GM19193 (cell line): ENCODE measurements around the gene ZMYND8.

Experiments used
- POLR2A ChIP-seq: IDR thresholded peaks from 4 replicates; pipeline ENCODE4 v1.6.1; 2011; ENCODE audit not compliant: insufficient read depth, insufficient read length; ENCODE audit errors: extremely low read depth

The ZMYND8 gene

DNA sequence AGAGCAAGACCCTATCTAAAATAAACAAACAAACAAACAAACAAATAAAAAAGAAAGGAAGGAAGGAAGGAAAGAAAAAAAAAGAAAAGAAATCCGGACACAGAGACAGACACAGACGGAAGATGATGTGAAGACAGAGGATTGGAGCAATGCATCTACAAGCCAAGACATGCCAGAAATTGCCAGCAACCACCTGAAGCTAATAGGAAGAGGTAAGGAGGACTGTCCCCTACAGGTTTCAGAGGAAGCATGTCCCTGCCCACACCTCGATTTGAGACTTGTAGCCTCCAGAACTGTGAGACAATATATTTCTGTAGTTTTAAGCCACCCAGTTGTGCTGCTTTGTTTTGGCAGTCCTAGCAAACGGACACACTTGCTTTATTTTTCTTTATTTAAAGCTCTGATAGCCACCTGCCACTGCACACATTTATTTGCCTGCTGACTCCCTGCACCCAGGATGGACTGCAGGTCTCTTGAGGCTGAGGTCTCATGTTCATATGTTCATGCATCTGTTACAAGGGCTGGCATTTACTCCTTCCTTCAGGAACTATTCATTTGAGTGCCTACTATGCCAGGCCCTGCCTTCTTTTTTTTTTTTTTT is 20.7 kb upstream of the ZMYND8 start:
- no peak for TF ChIP-seq POLR2A

DNA sequence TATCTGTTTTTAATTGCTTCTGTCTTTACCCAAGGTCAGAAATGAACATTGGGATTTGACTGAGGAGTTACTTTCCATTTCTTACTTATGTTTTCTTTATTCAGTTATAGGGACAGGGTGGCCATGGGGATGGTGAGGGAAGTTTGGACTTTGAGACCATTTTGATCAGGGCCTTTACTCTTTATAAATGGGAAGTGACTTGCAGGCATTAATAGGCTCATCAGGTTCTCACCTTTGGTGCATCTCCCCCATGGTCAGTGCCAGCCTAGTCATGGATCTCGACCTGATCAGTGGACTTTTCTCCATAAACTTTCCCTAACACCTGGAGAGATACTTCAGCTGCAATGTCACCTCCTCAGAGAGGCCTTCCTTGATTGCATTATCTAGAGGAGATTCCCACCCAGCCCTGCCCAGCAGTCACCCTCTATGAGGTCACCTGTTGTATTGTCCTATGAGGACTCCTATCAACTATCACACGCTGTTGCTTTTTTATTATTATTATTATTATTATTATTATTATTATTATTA is 16.8 kb upstream of the ZMYND8 start:
- TF ChIP-seq POLR2A: no peak

- no peak for TF ChIP-seq POLR2A
These were observed 14.6 kb upstream of the ZMYND8 start for GRCh38 chr20:47370850-47371782.

- no peak for TF ChIP-seq POLR2A
These were observed 13.7 kb upstream of the ZMYND8 start for GRCh38 chr20:47370214-47370613.

- TF ChIP-seq POLR2A: no peak
These were observed 11.8 kb upstream of the ZMYND8 start for GRCh38 chr20:47368301-47368700.

GRCh38 chr20:47365023-47365764 is 8.7 kb upstream of the ZMYND8 start:
- no peak for TF ChIP-seq POLR2A

DNA sequence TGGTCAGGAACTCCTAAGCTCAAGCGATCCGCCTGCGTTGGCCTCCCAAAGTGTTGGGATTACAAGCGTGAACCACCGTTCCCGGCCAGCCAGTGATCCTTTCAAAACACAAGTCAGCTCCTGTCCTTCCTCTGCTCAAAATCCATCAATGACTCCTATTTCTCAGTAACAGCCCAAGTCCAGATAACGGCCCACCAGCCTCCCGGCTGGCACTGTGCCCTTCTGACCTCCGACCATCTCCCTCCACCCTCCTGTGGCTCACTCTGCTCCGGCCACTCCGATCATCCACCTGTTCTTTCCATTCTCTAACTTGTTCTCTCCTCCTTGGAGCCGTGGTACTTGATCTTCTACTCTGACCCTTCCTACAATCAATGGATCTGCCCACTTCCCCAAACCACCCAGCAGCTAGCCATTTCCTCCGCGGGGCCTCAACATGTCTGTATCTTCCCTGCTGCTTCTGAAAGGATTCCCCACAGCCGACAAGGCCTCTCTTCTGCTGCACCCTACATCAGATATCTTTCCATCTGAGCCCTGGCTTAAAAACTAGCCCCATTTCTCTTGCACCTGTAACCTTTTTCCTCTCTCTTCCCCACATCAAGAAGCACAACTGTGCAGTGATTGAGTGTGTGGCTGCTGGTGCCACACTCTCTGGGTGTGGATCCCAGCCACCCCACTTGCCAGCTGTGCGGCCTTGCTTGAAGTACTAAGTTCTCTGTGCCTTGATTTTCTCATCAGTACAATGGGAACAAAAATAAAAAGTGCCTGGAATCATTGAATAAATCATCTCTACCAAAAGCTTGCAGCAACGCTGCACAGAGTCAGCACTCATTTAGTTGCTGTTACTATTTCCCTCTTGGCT is 6.1 kb upstream of the ZMYND8 start:
- no peak for TF ChIP-seq POLR2A

DNA sequence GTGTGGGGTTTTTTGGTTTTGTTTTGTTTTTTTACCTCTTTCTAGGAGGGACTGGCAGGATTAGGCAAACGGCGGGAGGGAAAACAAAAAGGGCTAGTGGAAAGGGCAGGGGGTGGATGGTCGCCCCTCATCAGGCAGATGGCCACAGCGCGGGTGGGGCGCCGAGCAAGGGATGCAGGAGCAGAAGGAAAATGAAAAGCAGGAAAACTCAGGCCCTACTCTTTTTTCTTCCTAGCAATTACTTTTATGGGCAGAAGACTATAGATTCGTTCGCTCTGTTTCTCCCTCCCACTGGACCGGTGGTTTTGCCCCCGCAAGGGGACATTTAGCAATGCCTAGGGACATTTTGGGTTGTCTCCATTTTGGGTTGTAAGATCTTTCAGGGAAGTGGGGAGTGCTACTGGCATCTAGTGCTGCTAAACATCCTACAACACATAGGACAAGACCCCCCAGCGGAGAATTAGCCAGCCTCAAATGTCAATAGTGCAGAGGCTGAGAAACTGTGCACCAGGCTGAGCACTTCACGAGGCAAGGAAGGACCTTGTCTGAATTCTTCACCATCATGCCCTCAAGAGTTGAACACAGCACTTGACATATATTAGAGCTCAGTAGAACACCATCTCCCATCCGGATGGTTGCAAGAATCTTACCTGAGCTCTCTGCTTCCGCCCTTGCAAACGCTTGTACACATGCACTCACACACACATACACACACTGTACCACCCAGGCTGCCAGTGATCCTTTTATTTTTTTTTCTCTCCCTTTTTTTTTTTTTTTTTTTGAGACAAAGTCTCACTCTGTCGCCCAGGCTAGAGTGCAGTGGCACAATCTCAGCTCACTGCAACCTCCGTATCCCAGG is 4.8 kb upstream of the ZMYND8 start:
- no peak for TF ChIP-seq POLR2A

DNA sequence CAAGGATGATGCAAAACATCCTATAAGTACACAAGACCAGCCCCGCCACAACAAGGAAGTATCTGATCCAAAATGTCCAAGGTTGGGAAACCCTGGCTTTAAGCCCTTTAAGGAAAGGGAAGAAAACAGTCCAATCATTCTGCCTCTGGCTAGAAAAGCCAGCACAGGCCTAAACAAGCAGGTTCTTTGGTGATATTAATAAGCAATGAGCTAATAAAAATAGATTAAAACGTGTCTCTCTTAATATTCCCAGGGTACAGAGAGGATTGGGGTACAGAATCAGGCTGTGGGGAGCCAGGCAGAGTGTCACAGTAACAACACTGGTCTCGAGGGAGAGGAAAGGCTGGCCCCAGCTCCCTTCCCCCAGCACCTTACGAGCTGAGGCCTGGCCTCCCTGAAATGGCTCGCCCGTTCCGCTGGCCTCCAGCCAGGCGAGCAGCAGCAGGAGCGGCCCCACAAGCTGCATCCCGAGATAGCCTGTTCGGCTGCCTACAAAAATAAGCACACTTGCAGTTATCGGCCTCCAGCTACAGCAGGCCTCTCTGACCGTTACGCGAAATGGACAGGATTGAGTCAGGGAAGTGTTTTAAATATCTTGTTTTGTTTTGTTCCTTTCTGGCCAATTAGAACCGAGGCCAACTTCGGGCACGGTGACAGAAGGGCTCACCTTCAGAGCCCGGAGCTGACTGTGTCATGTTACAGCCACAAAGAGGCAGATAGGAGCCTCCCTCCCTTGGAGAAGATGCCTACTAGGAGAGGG is 4.0 kb upstream of the ZMYND8 start:
- peak; percentile 39 for TF ChIP-seq POLR2A

DNA sequence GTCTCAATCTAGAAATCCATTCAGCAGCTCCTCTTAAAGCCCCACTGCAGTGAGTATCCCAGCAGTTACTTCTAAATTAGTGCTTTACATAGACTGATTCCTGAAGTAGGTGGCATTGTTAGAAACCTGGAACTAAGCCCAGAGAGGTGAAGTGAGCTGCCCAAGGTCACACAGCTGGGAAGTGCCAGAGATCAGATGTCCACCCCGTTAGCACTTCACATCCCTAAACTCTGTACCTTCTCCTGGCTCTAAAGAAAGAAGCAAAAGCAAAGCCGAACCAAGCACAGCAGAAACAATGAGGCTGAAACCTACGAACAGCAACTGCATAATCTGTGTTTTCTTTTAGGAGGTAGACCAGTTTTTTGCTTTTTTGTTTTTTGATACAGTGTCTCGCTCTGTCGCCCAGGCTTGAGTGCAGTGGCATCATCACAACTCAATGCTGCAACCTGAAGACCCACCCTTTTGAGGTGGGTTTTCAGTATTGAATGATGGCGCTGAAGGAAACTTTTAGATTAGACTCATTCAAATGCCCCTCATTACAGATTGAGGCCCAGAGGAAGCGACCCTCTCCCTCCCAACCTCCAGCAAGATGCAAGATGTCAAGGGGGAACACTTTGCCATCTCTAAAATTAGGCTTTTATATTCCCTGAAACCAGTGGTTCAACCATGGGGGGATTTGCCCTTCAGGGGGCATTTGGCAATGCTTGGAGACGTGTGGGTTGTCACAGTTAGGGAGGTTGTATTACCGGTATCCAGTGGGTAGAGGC is 3.2 kb upstream of the ZMYND8 start:
- TF ChIP-seq POLR2A: no peak

GRCh38 chr20:47358672-47359529 is 2.4 kb upstream of the ZMYND8 start:
- no peak for TF ChIP-seq POLR2A
